Right lung (tissue), 5 donors: ENCODE measurements around the gene ZNF135. TPM values are rescaled to one million over a fixed set of nuclear protein-coding genes. Genes with fewer than 3 reads are reported as not detected.

ENCODE experiments used
- DNase-seq, 2 donors: peaks; one replicate each; pipeline ENCODE4 v3.0.0-alpha.2; 2013
- polyA plus RNA-seq, 5 donors: library from polyadenylated mRNA; unstranded; fragments of 120-200 nt; gene quantifications; one replicate each; pipeline versions ENCODE4 v1.2.1 to v1.2.3, GENCODE V29; 2013; ENCODE audit warnings: inconsistent platforms in 1 of 5, low replicate concordance in 1 of 5; ENCODE audit not compliant: insufficient read length in 5 of 5, insufficient read depth in 1 of 5

Gene ZNF135
- polyA plus RNA-seq, 5 donors: 18.3 to 35.3 (median 29.7) TPM

DNA sequence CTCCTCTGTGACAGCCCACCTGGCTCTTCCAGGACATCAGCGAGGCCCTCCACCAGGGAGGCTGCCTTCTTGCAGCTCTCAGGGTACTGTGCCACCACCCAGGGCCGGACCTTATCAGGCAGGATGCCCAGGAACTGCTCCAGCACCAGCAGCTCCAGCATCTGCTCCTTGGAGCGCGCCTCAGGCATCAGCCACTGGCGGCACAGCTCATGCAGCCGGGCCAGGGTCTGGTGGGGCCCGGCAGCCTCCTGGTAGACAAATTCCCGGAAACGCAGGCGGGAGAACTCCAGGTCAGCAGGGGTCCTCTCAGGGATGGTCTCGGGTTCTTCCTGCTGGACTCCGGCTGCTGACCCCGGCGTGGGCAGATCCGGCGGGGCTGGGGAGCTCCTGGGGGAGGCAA, 30.8 kb downstream of the ZNF135 start:
- DNase-seq: no peak

- DNase-seq: no peak
Measured at GRCh38 chr19:58091251-58091995, 32.3 kb downstream of the ZNF135 start.

DNA sequence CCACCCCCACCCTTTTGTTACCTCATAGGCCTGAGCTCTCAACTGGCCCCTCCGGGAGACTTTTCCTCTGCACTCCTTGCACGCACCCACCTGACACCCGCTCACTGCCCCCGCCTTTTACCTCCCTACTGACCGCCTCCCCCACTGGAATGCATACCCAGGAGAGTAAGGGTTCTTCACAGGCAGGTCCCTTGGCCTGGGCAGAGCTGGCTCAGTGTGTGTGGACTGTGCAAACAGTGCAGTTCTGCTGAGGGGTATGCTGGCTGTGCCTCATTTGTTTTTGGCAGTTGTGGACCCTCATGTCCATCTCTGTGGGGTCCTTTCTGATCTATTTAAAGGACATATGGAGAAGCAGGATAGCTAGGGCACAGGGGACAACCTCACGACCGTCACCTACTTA, 34.0 kb downstream of the ZNF135 start:
- no peak for DNase-seq

- no peak for DNase-seq
Measured at GRCh38 chr19:58095328-58095727, 36.2 kb downstream of the ZNF135 start.

DNA sequence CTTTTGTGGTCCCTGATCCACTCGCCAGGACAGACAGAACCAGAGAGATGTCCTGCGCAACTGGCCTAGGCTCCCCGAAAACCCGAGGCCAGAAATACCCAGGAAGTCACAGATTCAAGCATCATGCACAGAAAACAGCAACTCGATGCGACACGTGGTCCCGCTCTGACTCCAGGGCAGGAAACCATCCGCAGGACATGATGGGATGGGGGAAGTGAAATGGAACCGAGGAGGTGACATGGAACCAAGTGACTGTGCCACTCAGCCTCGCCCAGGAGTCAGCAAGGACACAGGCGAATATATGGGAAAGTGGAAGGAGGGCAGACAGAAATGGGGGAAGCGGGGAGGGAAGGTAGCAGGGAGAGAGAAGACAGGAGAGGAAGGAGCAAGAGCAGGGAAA, 37.8 kb downstream of the ZNF135 start:
- DNase-seq: no peak

- DNase-seq: no peak
Measured at GRCh38 chr19:58097349-58097748, 38.3 kb downstream of the ZNF135 start.

DNA sequence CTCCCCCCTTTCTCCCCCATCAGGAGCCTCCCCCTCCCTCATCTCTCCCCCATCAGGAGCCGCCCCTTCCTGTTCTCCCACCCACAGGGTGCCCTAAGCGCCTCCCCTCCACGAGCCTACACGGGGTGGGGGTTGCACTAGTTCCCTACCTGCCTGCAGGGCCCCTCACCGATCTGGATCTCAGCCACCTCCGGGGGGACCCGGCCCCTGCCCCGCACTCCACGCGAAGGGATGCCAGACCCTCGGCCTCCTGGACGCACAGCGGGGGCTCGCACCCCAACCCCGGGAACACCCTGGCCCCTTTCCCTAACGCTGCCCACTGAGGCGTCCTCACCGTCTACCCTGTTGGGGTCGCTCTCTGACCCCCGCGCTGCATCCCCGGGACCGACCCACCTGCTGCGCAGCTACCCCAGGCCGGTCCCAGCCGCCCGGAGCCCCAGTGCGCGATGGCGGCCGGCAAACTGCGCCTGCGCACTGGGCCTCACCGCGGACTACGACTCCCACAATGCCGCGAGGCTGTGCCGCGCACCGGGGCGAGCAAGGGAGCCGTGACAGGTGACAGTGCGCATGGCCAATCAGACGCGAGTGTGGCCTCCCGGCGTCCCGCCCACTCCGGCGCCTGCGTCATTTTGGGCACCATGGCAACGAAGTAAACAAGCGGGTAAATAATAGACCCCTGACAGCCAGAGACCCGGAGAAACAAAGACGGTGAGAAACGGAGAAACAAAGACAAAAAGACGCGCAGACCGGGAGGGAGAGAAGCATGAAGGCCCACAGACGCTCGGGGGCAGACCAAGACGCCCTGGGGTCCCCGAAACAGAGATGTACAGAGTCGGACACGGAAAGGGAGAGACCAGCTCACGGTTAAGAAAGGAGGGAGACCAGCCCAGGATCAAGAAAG, 38.9 kb downstream of the ZNF135 start, which contains the start of gene ZSCAN18:
Gene ZSCAN18 (minus strand): TSS at position 451 of the 901 bp plus-strand sequence. CDS start 7,964 bp downstream, outside the sequence.
- peak; percentile 99 for DNase-seq

DNA sequence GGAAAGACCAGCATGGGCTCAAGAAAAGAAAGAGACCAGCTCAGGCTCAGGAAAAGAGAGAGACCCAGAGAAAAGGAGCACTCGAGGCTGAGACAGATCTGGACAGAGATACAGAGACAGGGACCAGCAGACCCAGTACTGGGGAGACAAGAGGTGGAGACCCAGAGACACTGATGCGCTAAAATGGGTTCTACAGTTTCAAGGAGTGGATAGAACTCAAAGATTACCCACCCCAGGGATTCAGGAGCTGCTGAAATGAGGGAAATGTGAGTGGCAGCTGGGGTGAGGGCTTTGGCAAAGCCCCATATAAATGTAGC, 39.6 kb downstream of the ZNF135 start:
- DNase-seq: no peak

- no peak for DNase-seq
Measured at GRCh38 chr19:58107778-58108545, 48.9 kb downstream of the ZNF135 start.

- no peak for DNase-seq
Measured at GRCh38 chr19:58108546-58108817, 49.4 kb downstream of the ZNF135 start.

DNA sequence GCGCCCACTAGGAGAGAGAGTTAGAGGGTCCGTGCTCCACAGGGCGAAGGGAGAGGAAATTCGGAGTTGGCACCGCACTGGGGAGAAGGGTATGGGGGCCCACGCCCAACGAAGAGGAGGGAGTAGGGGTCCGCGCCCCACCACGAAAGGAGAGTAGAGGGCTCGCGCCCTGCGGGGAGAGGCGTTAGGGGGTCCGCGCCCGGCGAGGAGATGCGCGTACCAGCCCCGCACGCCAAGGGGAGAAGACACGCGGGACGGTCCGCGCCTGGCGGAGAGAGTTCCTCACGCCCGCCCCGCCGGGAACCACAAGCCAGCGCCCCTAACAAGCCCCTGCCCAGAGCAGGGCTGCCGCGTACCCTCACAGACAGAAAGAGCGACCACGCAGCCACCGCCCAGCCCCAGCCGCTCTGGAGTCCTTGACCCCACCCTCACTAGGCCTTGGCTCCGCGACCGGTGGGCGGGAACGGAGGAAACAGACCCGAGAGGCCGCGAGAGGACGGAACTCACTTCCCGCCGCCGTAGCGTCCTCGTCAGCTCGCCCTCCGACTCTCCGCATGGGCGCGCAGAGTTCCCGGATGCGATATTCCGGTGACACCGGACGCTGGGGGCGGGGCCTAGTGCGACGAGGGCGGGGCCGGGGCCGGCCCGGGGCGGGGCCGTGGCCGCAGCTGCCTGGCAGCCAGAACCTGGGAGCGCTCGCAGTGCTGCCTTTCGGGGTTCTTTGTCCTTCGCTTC, 58.9 kb downstream of the ZNF135 start:
- peak; percentile 45 to 49 for DNase-seq

DNA sequence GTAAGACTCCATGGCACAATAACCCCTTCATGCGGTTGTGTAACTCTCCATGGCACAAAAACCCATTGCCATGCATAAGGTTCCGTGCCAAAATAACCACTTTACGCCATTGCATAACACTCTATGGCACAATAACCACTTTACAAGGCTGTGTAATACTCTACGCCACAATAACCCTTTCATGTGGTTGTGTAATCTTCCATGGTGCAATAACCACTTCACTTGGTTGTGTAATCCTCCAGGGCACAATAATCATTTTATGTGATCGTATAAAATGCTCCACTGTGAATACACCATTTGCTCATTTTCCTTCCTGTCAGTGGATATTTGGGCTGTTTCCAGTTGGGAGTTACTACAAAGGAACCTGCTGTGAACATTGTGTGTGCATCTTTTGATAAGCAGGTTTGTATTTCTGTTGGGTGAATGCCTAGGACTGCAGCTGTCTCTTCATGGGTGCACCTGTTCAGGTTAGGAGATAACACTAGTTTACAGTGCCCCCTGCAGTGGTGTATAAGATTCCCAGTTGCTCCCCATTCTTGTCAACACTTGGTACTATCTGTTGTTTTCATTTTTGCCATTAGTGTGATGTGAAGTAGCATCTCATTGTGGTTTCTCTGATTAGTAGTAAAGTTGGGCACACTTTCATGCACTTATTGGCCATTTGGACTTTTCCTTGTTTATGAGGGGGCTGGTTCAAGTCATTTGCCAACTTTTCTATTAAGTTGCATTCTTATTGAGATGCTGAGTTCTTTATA, 60.1 kb downstream of the ZNF135 start:
- DNase-seq: no peak

Other genes with a start within 250 kb of the ZNF135 start
- 10 to 100 TPM; 12.4 to 18.1 (median 16.4) TPM for gene ZNF552, start 244.4 kb upstream of the ZNF135 start, polyA plus RNA-seq
- 10 to 100 TPM in 4 of 5 donors, 1 to 10 TPM in 1; 9.5 to 17.0 (median 13.7) TPM for gene ZNF587B, start 229.0 kb upstream of the ZNF135 start, polyA plus RNA-seq
- 10 to 100 TPM; 23.3 to 39.1 (median 34.8) TPM for gene ZNF587, start 209.4 kb upstream of the ZNF135 start, polyA plus RNA-seq
- gene ZNF814, start 170.2 kb upstream of the ZNF135 start, polyA plus RNA-seq: 10 to 100 TPM; 47.1 to 62.9 (median 61.2) TPM
- gene ZNF417, start 142.7 kb upstream of the ZNF135 start, polyA plus RNA-seq: 10 to 100 TPM; 19.6 to 41.3 (median 38.4) TPM
- gene ZNF418, start 123.9 kb upstream of the ZNF135 start, polyA plus RNA-seq: 10 to 100 TPM; 17.5 to 38.2 (median 33.5) TPM
- gene ZNF256, start 111.6 kb upstream of the ZNF135 start, polyA plus RNA-seq: 10 to 100 TPM in 3 of 5 donors, 1 to 10 TPM in 2; 7.1 to 11.7 (median 10.7) TPM
- 1 to 10 TPM; 2.5 to 4.8 (median 3.9) TPM for gene C19orf18, start 84.7 kb upstream of the ZNF135 start, polyA plus RNA-seq
- gene ZNF606, start 56.5 kb upstream of the ZNF135 start, polyA plus RNA-seq: 10 to 100 TPM; 25.8 to 33.2 (median 30.0) TPM
- gene ZSCAN1, start 25.3 kb upstream of the ZNF135 start, polyA plus RNA-seq: 1 to 10 TPM; 1.1 to 2.7 (median 2.3) TPM
- 10 to 100 TPM; 70.8 to 94.7 (median 88.9) TPM for gene ZSCAN18, start 38.9 kb downstream of the ZNF135 start, polyA plus RNA-seq
- 10 to 100 TPM; 16.5 to 22.7 (median 19.8) TPM for gene ZNF329, start 91.5 kb downstream of the ZNF135 start, polyA plus RNA-seq
- 10 to 100 TPM; 15.9 to 23.2 (median 21.8) TPM for gene ZNF274, start 123.8 kb downstream of the ZNF135 start, polyA plus RNA-seq
- 10 to 100 TPM; 29.3 to 41.2 (median 39.0) TPM for gene ZNF544, start 169.6 kb downstream of the ZNF135 start, polyA plus RNA-seq
- gene ZNF8, start 219.7 kb downstream of the ZNF135 start, polyA plus RNA-seq: 10 to 100 TPM in 1 of 5 donors, 1 to 10 TPM in 4; 7.0 to 10.4 (median 9.7) TPM
- gene ERVK3-1, start 246.1 kb downstream of the ZNF135 start, polyA plus RNA-seq: 10 to 100 TPM; 50.7 to 57.1 (median 53.8) TPM